HG03159 (cell line): ENCODE measurements around the gene AVP.
"Not testable (repeated sequence)": the region's sequence is repeated elsewhere in the genome, so short reads cannot be mapped to it uniquely, and the experiment has no call there.

Experiments used
- ATAC-seq: cut with Tn5 transposase; IDR thresholded peaks from one replicate; pipeline ENCODE4 v1.9.1; 2021; ENCODE audit warnings: mild to moderate bottlenecking, moderate library complexity; ENCODE audit not compliant: unreplicated experiment

The AVP gene

GRCh38 chr20:3085571-3086072 lies 1.1 kb upstream of the AVP start:
- ATAC-seq, result no peak

- no peak for ATAC-seq
Measured at GRCh38 chr20:3084986-3085360, 449 bp upstream of the AVP start.

GRCh38 chr20:3082955-3083952 lies 1.3 kb downstream of the AVP start:
- no peak for ATAC-seq

GRCh38 chr20:3082306-3082951 lies 2.1 kb downstream of the AVP start:
- no peak for ATAC-seq

GRCh38 chr20:3081641-3082040 lies 2.9 kb downstream of the AVP start:
- no peak for ATAC-seq

- no peak for ATAC-seq
Measured at GRCh38 chr20:3080939-3081388, 3.6 kb downstream of the AVP start.

- no peak for ATAC-seq
Measured at GRCh38 chr20:3077618-3078134, 6.8 kb downstream of the AVP start.

- ATAC-seq, result not testable (repeated sequence)
Measured at GRCh38 chr20:3075315-3075714, 9.2 kb downstream of the AVP start.

GRCh38 chr20:3074812-3075211 lies 9.7 kb downstream of the AVP start:
- no peak for ATAC-seq

- not testable (repeated sequence) for ATAC-seq
Measured at GRCh38 chr20:3073251-3073643, 11.3 kb downstream of the AVP start.

- no peak for ATAC-seq
Measured at GRCh38 chr20:3072530-3073250, 11.8 kb downstream of the AVP start.

- no peak for ATAC-seq
Measured at GRCh38 chr20:3071610-3072529, 12.7 kb downstream of the AVP start, which contains the start of gene OXT. Gene OXT, plus strand, starts transcription at chr20:3071620. Its CDS starts 36 bp downstream, at chr20:3071656.

- no peak for ATAC-seq
Measured at GRCh38 chr20:3071266-3071609, 13.3 kb downstream of the AVP start.

- no peak for ATAC-seq
Measured at GRCh38 chr20:3070725-3071124, 13.8 kb downstream of the AVP start.

GRCh38 chr20:3068986-3069900 lies 15.3 kb downstream of the AVP start:
- no peak for ATAC-seq

- ATAC-seq, result no peak
Measured at GRCh38 chr20:3068075-3068474, 16.4 kb downstream of the AVP start.

GRCh38 chr20:3067139-3068014 lies 17.1 kb downstream of the AVP start:
- no peak for ATAC-seq

- not testable (repeated sequence) for ATAC-seq
Measured at GRCh38 chr20:3064119-3064518, 20.4 kb downstream of the AVP start.
